DOHH2 (cell line): ENCODE measurements around the gene DDX17.

Experiments used
- H3F3A ChIP-seq: fragments of 200-600 bp; sonication (generic), shearing (Covaris generic); 2 replicates; pipeline ENCODE4 v1.6.0; 2016; ENCODE audit warnings: antibody characterized with exemption, mild to moderate bottlenecking; ENCODE audit not compliant: control insufficient read depth, insufficient read depth
- H3K27ac ChIP-seq: fragments of 200-600 bp; sonication (generic); 2 replicates; pipeline ENCODE4 v1.5.1; 2014; ENCODE audit warnings: low read depth, mild to moderate bottlenecking, low read length, moderate library complexity
- H3K27me3 ChIP-seq: fragments of 200-600 bp; sonication (generic); 2 replicates; pipeline ENCODE4 v1.6.1; 2014; ENCODE audit warnings: mild to moderate bottlenecking, low read length, mixed read lengths; ENCODE audit not compliant: control insufficient read depth
- H3K36me3 ChIP-seq: fragments of 200-600 bp; sonication (generic); 2 replicates; pipeline ENCODE4 v1.6.1; 2014; ENCODE audit warnings: mild to moderate bottlenecking, low read length, moderate library complexity, mixed read lengths; ENCODE audit not compliant: control insufficient read depth
- H3K4me1 ChIP-seq: fragments of 200-600 bp; sonication (generic); 2 replicates; pipeline ENCODE4 v1.6.1; 2014; ENCODE audit warnings: mild to moderate bottlenecking, low read length, mixed read lengths; ENCODE audit not compliant: control insufficient read depth
- H3K4me2 ChIP-seq: fragments of 200-600 bp; sonication (generic); 2 replicates; pipeline ENCODE4 v1.6.0; 2014; ENCODE audit warnings: mild to moderate bottlenecking, low read length, moderate library complexity
- H3K4me3 ChIP-seq: fragments of 200-600 bp; sonication (generic); 2 replicates; pipeline ENCODE4 v1.5.1; 2014; ENCODE audit warnings: mild to moderate bottlenecking, low read length, mixed read lengths
- H3K79me2 ChIP-seq: fragments of 200-600 bp; sonication (generic); 2 replicates; pipeline ENCODE4 v1.6.1; 2014; ENCODE audit warnings: mild to moderate bottlenecking, low read length, mixed read lengths; ENCODE audit not compliant: control insufficient read depth
- H3K9me2 ChIP-seq: fragments of 200-600 bp; sonication (generic); replicated peaks from 2 replicates; pipeline ENCODE4 v1.6.1; 2014; ENCODE audit warnings: mild to moderate bottlenecking, low read length, mixed read lengths; ENCODE audit not compliant: control insufficient read depth
- H3K9me3 ChIP-seq: fragments of 200-600 bp; sonication (generic); 2 replicates; pipeline ENCODE4 v1.6.1; 2014; ENCODE audit warnings: antibody characterized with exemption, low read length, mixed read lengths; ENCODE audit not compliant: control insufficient read depth, insufficient read depth
- H4K20me1 ChIP-seq: fragments of 200-600 bp; sonication (generic); 2 replicates; pipeline ENCODE4 v1.6.0; 2014; ENCODE audit warnings: low read depth, mild to moderate bottlenecking, antibody characterized with exemption, low read length, moderate library complexity; ENCODE audit not compliant: control insufficient read depth, insufficient read depth
- CTCF ChIP-seq: fragments of 200-600 bp; sonication (generic); IDR thresholded peaks from one replicate; pipeline ENCODE4 v1.5.1; 2014; ENCODE audit warnings: antibody characterized with exemption, mild to moderate bottlenecking, low read depth, low read length; ENCODE audit not compliant: poor library complexity, severe bottlenecking
- EZH2phosphoT487 ChIP-seq: fragments of 200-600 bp; sonication (generic); IDR thresholded peaks from 2 replicates; pipeline ENCODE4 v1.6.1; 2017; ENCODE audit warnings: borderline replicate concordance, mild to moderate bottlenecking, antibody characterized with exemption, low read length, moderate library complexity, mixed read lengths

DDX17 gene

GRCh38 chr22:38531251-38531938 is 25.3 kb upstream of the DDX17 start:
- TF ChIP-seq CTCF (no peak), EZH2phosphoT487 (no peak)
- Histone ChIP-seq H3K9me2 (no peaks in the 10 kb centered on the region), H3K4me2 (peak overlapping the region; percentile 63), H3K36me3 (peaks cover 8% of the 10 kb centered on the region), H4K20me1 (no peaks in the 10 kb centered on the region), H3K79me2 (no peaks in the 10 kb centered on the region), H3K27me3 (no peaks in the 10 kb centered on the region), H3K9me3 (no peaks in the 10 kb centered on the region), H3K4me1 (peaks cover 14% of the 10 kb centered on the region), H3K27ac (peak overlapping the region; percentile 51), H3K4me3 (peak overlapping the region; percentile 44; the same call in 1 of the 2 replicates), H3F3A (peaks cover 7% of the 10 kb centered on the region)

GRCh38 chr22:38524429-38524828 is 18.3 kb upstream of the DDX17 start:
- H3F3A ChIP-seq: no peaks in the 10 kb centered on the region
- H3K27ac ChIP-seq: no peak overlapping the region
- no peak for TF ChIP-seq EZH2phosphoT487
- TF ChIP-seq CTCF: no peak

DNA sequence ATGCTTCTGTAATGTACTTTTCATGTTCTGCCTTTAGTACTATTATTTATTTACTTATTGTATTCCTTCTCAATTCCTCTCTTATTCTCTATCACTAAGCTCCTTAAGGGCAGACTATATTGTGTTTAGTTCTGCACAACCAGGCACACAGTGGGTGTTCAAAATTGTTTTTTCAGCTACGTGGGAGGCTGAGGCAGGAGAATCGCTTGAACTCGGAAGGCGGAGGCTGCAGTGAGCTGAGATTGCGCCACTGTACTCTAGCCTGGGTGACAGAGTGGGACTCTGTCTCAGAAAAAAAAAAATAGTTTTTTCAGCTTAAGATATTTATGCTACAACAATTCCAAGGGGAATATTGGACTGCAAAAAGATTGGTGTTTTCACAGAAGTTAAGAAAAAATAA is 17.4 kb upstream of the DDX17 start:
- Histone ChIP-seq H3K9me3 (no peaks in the 10 kb centered on the region), H3K27ac (no peak overlapping the region), H3K27me3 (no peaks in the 10 kb centered on the region), H3F3A (no peaks in the 10 kb centered on the region), H3K36me3 (no peaks in the 10 kb centered on the region), H3K79me2 (no peaks in the 10 kb centered on the region), H3K4me3 (no peak overlapping the region), H3K4me2 (no peak overlapping the region), H3K9me2 (no peaks in the 10 kb centered on the region), H3K4me1 (no peaks in the 10 kb centered on the region), H4K20me1 (no peaks in the 10 kb centered on the region)
- TF ChIP-seq CTCF (no peak), EZH2phosphoT487 (no peak)

More at GRCh38 chr22:38524429-38524828, 18.3 kb upstream of the DDX17 start:
- Histone ChIP-seq H3K4me3 (no peak overlapping the region), H3K4me2 (no peak overlapping the region), H3K9me2 (no peaks in the 10 kb centered on the region), H3K36me3 (no peaks in the 10 kb centered on the region), H3K9me3 (no peaks in the 10 kb centered on the region), H3K79me2 (no peaks in the 10 kb centered on the region), H3K4me1 (no peaks in the 10 kb centered on the region), H3K27me3 (no peaks in the 10 kb centered on the region), H4K20me1 (no peaks in the 10 kb centered on the region)
